Ovary (tissue), 3 donors: ENCODE measurements around the gene GLI1.

Experiments
- EP300 ChIP-seq: sonication (generic); formaldehyde crosslinking; IDR thresholded peaks from one replicate; pipeline ENCODE4 v1.6.1; 2017; ENCODE audit warnings: antibody characterized with exemption
- TF ChIP-seq, protein P1 (sequence below), 3 donors: fragments of 450-650 bp in 2 of 3; fragments of 200-600 bp in 1 of 3; IDR thresholded peaks; one replicate each; pipeline versions ENCODE4 v1.5.1 to v1.8.0; 2016 to 2022; ENCODE audit warnings: antibody characterized with exemption in 3 of 3, mild to moderate bottlenecking in 1 of 3
- donor health status: DM: no; HTN: no; CAD: no.

DNA sequence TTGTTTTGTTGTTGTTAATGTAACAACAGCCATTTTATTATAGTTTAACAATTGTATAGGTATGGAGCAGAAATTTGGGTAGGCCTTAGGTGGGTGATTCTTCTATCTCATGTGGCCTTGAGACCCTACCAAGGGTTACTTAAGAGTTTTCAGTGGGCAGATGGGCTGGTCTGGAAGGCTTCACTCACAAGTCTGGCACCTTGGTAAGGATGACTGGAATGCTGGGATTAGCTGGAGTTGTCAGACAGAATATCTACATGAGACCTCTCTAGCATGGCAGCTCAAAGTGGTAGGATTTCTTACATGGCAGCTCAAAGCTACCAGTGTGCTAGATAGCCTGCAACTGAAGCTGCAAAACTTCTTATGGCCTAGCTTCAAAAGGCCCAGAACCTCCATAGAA, 26.1 kb downstream of the GLI1 start:
- TF ChIP-seq, protein P1, sequence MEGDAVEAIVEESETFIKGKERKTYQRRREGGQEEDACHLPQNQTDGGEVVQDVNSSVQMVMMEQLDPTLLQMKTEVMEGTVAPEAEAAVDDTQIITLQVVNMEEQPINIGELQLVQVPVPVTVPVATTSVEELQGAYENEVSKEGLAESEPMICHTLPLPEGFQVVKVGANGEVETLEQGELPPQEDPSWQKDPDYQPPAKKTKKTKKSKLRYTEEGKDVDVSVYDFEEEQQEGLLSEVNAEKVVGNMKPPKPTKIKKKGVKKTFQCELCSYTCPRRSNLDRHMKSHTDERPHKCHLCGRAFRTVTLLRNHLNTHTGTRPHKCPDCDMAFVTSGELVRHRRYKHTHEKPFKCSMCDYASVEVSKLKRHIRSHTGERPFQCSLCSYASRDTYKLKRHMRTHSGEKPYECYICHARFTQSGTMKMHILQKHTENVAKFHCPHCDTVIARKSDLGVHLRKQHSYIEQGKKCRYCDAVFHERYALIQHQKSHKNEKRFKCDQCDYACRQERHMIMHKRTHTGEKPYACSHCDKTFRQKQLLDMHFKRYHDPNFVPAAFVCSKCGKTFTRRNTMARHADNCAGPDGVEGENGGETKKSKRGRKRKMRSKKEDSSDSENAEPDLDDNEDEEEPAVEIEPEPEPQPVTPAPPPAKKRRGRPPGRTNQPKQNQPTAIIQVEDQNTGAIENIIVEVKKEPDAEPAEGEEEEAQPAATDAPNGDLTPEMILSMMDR (IDR thresholded peaks at IDR 0.05), result no peak
- TF ChIP-seq EP300, result no peak
